Measurements from ENCODE around the gene UTP25. TPM values are rescaled to one million over a fixed set of nuclear protein-coding genes. Genes with fewer than 3 reads are reported as not detected.
A peak's percentile ranks its signal among the peaks of the same experiment; 100 is the strongest.
"Not testable (repeated sequence)": the region's sequence is repeated elsewhere in the genome, so short reads cannot be mapped to it uniquely, and the experiment has no call there.

The UTP25 gene, protein sequence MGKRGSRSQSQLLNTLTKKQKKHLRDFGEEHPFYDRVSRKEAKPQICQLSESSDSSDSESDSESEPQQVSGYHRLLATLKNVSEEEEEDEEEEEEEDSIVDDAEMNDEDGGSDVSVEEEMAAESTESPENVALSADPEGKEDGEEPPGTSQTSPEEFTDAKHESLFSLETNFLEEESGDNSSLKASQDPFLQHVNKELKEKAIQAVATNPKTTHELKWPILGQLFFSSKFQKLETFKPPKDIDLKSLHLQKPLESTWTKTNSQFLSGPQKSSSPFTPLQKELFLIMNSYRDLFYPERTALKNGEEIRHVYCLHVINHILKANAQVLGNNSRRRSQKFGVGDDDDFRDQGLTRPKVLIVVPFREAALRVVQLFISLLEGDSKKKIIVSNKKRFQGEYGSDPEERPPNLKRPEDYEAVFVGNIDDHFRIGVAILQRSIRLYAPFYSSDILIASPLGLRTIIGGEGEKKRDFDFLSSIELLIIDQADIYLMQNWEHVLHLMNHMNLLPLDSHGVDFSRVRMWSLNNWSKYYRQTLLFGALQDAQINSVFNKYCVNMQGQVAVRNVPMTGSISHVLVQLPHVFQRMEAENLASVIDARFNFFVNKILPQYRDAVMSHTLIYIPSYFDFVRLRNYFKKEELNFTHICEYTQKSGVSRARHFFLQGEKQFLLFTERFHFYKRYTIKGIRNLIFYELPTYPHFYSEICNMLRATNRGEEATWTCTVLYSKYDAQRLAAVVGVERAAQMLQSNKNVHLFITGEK
- polyA plus RNA-seq (2013, experiment 1 of 2; ENCODE audit: insufficient read length), result 5.7 TPM
- polyA plus RNA-seq (2013, experiment 2 of 2; ENCODE audit: insufficient read length), result 5.5 TPM

DNA sequence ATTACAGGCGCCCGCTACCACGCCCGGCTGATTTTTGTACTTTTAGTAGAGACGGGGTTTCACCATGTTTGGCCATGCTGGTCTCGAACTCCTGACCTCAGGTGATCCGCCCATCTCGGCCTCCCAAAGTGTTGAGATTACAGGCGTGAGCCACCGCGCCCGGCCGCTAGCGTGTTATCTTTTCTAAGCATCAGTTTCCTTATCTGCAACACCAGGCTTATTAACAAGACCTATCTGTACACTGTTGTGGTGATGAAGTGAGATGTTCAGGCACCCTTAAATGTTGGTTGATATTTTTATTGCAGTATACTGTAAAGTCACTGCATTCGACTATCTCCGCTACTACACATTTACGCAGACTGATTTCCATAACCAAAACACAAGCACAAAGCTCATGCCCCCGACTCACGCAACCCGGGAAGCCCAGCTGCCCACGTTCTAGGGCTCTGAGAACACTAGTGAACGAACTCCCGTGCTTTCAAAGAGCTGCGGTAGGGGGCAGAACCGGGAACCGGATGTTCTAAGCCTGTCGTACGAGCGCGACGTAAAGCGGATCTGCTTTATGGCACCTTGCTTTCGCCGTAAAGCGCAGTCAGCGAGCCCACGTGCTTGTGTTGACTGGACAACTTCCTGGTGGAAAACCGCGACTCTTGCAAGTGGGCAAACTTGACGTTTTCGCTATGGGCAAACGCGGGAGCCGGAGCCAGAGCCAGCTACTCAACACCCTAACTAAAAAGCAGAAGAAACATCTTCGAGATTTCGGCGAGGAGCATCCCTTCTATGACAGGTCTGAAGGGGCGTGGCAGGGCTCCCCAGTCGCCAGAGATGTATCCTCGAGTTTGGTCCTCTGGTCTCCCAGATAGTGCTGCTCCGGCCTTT lies at the start of gene UTP25:
TSS of gene UTP25 (plus strand) at position 589 of the 879 bp plus-strand sequence. CDS start at position 681, 92 bp downstream.
- peak; percentile 97 for DNase-seq

GRCh38 chr1:209778102-209778501 lies 49.7 kb upstream of the UTP25 start:
- no peak for DNase-seq

DNA sequence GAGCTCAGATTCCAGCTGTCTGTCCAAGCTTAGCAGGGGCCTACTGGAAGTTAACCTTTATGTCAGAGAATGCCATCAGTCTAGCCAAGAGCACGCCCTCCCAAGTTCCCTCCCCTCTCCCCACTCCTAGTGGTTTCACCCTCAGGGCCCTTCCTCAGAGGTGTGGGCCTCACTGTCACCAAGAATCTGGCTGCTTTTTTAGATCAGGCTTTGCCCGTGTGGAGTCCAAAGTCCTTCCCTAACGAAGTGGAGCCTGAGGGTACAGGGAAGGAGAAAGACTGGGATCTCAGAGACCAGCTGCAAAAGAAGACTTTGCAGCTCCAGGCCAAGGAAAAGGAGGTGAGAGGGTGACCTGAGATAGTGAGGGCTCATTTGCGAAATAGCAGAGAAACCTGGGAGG lies 47.5 kb upstream of the UTP25 start:
- DNase-seq, result no peak

DNA sequence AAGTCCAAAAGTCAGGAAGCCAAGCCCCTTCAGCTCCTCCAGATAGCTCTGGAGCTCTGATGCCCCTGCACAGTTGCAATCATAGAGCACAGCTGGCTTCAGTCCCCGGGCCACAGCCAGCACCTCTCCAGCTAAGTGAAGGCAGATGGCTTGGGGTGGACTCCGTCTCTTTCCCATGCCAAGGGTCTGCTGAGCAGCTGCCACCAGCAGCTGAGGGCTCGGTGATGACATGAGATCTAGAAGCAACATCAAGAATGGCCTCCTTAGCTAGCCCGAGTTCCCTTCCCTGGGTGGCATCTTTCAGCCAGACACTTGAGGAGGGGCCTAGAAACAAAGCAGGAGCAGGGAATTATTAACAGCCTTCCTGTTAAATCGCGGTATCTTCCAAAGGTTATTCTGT lies 44.4 kb upstream of the UTP25 start:
- DNase-seq, result no peak

GRCh38 chr1:209784265-209785169 lies 43.3 kb upstream of the UTP25 start, which contains the start of gene C1orf74:
C1orf74 (minus strand) TSS chr1:209784559; CDS start chr1:209783634, 925 bp downstream.
- peak; percentile 99 for DNase-seq

DNA sequence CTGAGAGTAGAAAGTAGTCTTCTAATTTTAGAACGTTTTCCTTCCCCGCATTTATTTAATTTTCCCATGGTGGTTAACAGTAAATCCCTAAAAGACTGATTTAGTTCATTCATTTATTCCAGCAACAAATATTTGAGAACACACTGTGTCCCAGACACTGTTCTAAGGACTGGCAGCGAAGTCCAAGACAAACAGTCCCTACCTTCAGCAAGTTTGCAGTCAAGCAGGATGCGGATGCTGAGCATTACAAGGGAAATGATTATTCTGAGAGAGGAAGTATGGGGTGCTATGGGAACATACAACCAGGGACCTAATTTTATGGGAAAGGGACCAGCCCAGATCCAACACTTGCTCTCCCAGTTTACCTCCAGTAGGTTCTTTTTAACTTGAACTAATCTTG lies 42.2 kb upstream of the UTP25 start:
- DNase-seq, result no peak

GRCh38 chr1:209786146-209786545 lies 41.6 kb upstream of the UTP25 start:
- DNase-seq, result no peak

GRCh38 chr1:209787551-209787950 lies 40.2 kb upstream of the UTP25 start:
- DNase-seq, result no peak

GRCh38 chr1:209789245-209789644 lies 38.5 kb upstream of the UTP25 start:
- DNase-seq, result no peak

DNA sequence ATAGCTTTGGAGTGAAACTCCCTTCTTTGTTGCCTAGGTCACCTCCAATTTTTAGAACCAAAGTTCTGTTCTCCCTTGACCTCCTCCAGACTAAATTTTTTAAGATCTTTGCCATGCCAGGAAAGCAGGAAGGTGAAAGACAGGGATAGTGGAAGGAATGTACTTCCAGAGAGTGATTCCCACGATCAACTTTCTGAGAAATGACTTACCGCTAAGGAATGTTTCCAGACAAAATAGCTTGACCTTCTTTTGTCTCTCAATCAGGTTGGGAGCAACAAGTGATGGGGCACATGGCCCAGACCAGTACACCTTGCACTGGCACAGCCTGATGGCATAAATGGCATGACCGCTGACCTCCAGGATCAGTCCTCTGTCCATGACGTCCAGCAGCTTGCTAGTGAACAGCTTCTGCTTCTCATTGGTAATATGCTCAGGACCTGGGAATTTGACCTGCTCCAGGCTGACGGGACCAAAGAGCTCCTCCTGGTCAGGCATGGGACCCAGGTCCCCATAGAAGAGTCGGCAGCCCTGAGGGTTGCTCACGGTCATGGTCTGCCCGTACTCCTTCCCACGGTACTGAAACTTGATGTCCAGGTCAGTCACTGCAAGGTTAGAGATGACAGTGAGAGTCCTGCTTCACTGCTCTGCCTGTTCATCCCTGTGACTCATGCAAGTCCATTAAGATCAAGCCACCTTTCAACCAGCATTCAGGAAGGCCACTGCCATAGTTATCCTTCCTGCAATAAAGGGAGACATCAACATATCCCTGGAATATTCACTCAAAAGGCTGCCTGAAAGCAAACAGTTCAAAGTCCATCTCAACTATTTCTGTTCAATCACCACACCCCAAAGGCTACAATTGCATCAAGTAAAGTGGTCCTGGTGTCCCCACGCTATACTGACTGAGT lies 37.2 kb upstream of the UTP25 start:
- no peak for DNase-seq

DNA sequence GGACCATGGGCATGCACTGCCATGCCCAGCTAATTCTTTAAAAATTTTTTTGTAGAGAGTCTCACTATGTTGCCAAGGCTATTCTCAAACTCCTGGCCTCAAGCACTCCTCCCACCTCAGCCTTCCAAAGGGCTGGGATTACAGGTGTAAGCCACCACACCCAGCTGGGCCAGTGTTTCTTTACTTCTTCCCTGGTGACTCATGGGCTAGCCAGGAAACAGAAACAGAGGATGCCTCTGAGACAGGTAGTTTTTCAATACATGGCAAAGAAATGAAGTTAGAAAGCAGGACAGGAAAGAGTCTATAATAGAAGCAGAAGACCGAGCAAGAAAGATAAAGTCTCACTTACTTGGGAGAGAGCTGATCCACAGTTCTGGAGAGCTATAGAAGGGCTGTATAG lies 35.9 kb upstream of the UTP25 start:
- no peak for DNase-seq

DNA sequence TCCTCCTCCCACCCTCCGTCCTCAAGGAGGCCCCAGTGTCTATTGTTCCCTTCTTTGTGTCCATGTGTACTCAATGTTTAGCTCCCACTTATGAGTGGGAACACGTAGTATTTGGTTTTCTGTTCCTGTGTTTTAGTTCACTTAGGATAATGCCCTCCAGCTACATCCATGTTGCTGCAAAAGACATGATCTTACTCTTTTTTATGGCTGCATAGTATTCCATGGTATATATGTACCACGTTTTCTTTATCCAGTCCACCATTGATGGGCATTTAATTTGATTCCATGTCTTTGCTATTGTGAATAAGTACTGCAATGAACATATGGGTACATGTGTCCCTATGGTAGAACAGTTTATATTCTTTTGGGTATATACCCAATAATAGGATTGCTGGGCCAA lies 34.1 kb upstream of the UTP25 start:
- not testable (repeated sequence) for DNase-seq

DNA sequence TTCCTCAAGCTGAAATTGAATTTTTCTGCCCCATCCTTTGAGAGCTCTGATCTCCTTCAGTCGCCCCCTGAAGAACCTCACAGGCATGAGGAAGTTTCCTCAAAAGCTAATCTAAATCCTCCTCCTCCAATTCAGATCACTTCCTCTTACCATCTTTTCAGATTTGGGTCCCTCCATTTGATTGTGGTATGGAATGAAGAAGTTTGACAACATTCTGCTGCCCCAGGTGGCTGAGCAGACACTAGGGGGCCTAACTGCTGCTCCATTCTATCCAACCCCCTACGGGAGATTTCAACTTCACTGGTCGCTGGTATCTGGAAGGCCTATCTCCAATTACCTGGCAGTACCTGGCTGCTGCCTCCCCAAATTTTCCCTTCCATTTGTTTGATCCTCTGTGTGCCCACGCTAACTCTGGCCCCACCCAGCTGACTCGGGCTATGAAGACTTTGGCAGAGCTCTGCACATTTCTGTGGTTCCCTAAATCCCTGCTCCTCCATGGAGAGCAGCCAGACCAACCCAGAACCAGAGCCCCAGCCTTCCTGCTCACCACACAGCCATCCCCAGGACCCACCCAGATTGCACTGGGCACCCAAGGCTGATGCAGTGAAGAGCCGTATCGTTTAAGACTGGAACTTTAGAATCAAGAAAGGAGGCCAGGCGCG lies 29.7 kb upstream of the UTP25 start:
- DNase-seq, result peak; percentile 14

DNA sequence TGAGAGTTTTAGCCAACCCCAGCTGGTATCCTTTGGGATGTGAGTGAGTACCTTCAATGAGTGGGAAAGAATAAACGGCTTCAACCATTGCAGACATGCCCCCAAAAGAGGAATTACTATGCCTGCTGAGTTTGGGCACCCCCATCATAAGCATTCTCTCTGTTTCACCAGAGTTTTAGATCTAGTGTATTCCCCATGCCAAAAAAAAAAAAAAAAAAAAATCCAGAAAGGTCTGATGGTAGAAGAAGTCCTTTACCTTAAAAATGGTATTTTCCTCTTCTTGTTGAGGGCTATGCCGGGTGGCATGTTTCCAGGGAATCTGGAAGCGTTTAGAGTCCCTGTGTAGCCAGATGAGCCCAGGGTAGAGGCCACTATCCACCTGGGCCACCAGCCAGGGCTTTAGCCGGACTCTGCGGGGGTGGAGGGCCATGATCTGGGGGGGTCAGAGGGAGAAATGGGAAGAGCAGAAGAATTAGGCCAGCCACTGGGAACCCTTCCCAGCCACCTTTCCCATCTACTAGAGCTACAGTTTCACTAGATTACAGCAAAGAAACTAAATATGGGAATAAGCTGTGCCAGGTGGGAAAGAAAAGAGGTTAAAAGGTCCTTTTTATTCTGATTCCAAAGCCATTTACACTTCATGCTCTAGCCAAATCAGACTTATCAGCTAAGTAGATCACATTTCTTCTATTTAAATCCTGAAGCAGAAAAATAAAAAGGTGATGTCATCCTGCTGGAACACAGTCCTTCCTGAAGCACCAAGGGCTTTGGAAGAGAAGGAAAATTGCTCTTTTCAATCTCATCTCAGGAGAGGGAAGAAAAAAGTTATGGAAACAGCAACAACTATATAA lies 26.6 kb upstream of the UTP25 start:
- no peak for DNase-seq

DNA sequence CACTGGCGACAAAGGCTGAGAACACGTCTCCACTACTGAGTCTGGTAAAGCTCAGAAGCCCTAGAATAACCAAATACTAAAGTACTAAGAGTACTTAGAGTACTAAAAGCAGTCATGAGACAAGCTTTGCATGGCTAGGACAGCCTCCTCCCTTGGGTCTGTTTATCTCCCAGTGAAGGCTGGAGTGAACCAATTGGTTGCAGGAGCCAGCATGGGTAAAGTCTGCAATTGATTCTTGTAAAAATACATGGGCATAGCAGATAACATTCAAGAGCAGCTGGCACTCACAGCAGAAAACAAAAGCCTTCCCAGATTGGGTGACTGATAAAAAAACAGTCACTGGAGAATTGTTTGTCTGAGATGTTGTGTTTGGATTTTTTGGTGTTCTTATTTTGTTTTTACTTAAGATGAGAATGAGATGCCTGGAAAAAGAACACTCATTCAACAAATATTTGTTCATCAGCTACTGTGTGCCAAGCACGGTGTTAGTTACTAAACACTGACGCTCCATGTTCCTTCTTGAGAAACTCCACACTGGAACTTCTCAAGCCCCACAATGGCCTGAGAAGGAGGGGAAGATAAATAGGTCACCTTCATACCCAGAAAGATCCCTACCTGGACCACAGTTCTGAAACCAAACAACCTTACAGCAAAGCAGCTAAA lies 25.5 kb upstream of the UTP25 start:
- DNase-seq, result no peak

DNA sequence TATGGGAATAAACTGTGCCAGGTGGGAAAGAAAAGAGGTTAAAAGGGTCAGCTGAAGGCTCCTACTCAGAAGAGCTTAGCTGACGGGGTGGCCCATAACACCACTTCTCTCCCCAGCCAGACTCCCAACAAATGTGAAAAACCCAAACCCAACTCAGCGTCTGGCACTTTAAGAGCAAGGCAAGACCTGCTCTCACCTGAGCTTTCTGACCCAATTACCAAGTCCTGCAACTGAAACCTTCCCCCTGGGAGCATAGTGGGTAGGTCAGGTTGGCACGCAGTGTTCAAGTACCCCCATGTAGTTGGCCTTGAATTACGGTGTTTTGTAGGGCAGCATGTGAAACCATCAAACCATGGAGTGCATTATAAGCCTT lies 25.0 kb upstream of the UTP25 start:
- DNase-seq, result no peak

- no peak for DNase-seq
Observed at GRCh38 chr1:209803568-209803967, 24.2 kb upstream of the UTP25 start.

DNA sequence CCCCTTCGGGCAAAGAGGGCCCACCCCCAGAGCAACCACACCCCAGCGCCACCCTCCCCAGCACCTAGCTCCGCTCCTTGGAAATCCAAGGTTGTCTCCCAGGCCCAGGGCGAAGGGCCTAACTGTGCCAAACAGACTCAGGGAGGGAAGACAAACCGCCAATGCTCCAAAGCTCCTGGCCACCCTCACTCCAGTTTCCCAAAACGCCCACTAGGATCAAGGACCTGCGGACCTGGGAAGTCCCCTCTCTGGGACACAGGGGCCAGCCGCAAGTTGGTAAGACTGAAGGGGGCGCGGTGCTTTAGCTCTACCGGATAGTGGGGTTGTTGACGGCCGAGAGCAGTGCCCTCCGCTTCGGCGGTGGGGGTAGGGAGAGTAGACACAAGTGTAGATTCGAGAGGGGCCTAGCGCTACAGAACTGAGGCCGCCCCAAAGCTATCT lies 22.4 kb upstream of the UTP25 start:
- DNase-seq, result no peak
